SK-N-SH (cell line): Measurements from ENCODE around the gene ATF4.

Experiments
- CTCF ChIP-seq: fragments of 200-600 bp; sonication (generic); IDR thresholded peaks from 2 replicates; pipeline ENCODE4 v1.6.1; 2017; ENCODE audit warnings: antibody characterized with exemption, mild to moderate bottlenecking, moderate library complexity
- ELF1 ChIP-seq: IDR thresholded peaks from 2 replicates; pipeline ENCODE4 v1.4.0; 2012
- EZH2phosphoT487 ChIP-seq: fragments of 200-600 bp; sonication (generic); IDR thresholded peaks from 2 replicates; pipeline ENCODE4 v1.6.1; 2017; ENCODE audit warnings: low read depth, mixed run types, mild to moderate bottlenecking, antibody characterized with exemption, moderate library complexity, borderline replicate concordance
- PBX3 ChIP-seq: IDR thresholded peaks from 2 replicates; pipeline ENCODE4; 2012
- POLR2AphosphoS5 ChIP-seq: IDR thresholded peaks from 2 replicates; pipeline ENCODE4 v1.6.1; 2012; ENCODE audit warnings: low read depth, low read length
- RAD21 ChIP-seq: IDR thresholded peaks from 2 replicates; pipeline ENCODE4 v1.6.1; 2012; ENCODE audit warnings: mild to moderate bottlenecking, low read length
- REST ChIP-seq: IDR thresholded peaks from 2 replicates; pipeline ENCODE4 v1.6.1; 2012; ENCODE audit warnings: mild to moderate bottlenecking, low read depth, low read length, moderate library complexity
- RXRA ChIP-seq: IDR thresholded peaks from 2 replicates; pipeline ENCODE4 v1.4.0; 2012; ENCODE audit warnings: low read depth, mild to moderate bottlenecking, borderline replicate concordance
- TAF1 ChIP-seq: IDR thresholded peaks from 2 replicates; pipeline ENCODE4 v1.6.1; 2012; ENCODE audit warnings: low read depth, mild to moderate bottlenecking, low read length, moderate library complexity, borderline replicate concordance
- TEAD4 ChIP-seq: IDR thresholded peaks from 2 replicates; pipeline ENCODE4 v1.4.0; 2012; ENCODE audit warnings: mild to moderate bottlenecking, borderline replicate concordance; ENCODE audit not compliant: insufficient read depth
- USF1 ChIP-seq: IDR thresholded peaks from 2 replicates; pipeline ENCODE4 v1.4.0; 2012; ENCODE audit warnings: low read depth, borderline replicate concordance
- YY1 ChIP-seq: IDR thresholded peaks from 2 replicates; pipeline ENCODE4 v1.4.0; 2012; ENCODE audit warnings: low read depth, mild to moderate bottlenecking
- TF ChIP-seq, protein P1 (sequence below): IDR thresholded peaks from 2 replicates; pipeline ENCODE4 v1.4.0; 2012; ENCODE audit warnings: low read depth

DNA sequence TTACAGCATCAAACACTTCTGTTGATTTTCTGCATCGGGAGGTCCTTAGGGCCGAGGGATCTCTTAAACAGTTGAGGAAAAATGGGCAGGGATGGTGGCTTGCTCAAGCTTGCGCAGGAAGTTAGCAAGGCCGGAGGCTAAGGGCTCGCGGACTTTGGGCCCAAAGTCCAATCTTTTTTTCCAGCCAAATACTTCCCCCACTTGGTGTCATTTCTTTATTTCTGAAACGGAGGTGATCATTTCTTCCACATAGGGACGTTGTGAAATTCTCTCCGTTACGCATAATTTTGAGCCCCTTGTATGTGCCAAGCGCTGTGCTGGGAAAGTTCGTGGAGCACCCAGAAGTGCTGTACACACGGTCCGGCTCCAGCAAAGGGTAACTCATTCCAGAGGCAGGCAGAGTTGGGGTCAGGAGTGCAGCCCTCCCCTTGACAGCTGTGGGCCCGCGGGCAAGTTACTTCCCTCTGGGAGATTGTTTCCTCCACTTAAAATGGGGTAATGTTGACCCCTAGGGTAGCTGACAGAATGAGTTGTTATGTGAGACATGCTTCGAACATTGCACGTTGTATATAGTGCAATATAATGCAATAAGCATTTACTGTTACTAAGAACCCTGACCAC is 17.5 kb upstream of the ATF4 start:
- TF ChIP-seq, protein P1, sequence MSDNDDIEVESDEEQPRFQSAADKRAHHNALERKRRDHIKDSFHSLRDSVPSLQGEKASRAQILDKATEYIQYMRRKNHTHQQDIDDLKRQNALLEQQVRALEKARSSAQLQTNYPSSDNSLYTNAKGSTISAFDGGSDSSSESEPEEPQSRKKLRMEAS, result no peak
- no peak for TF ChIP-seq CTCF
- no peak for TF ChIP-seq TAF1
- TF ChIP-seq TEAD4, result no peak
- no peak for TF ChIP-seq USF1
- no peak for TF ChIP-seq ELF1
- no peak for TF ChIP-seq REST
- TF ChIP-seq YY1, result no peak
- no peak for TF ChIP-seq RXRA
- no peak for TF ChIP-seq EZH2phosphoT487
- TF ChIP-seq PBX3, result no peak
- TF ChIP-seq POLR2AphosphoS5, result no peak
- no peak for TF ChIP-seq RAD21
